UCSD-AML1 (cell line): ENCODE data around the gene UNCX.
"Not testable (repeated sequence)": the region's sequence is repeated elsewhere in the genome, so short reads cannot be mapped to it uniquely, and the experiment has no call there.

Experiments
- DNase-seq: peaks from one replicate; lab custom pipeline; 2025; ENCODE audit not compliant: unreplicated experiment; lab: John Stamatoyannopoulos, UW

UNCX gene

DNA sequence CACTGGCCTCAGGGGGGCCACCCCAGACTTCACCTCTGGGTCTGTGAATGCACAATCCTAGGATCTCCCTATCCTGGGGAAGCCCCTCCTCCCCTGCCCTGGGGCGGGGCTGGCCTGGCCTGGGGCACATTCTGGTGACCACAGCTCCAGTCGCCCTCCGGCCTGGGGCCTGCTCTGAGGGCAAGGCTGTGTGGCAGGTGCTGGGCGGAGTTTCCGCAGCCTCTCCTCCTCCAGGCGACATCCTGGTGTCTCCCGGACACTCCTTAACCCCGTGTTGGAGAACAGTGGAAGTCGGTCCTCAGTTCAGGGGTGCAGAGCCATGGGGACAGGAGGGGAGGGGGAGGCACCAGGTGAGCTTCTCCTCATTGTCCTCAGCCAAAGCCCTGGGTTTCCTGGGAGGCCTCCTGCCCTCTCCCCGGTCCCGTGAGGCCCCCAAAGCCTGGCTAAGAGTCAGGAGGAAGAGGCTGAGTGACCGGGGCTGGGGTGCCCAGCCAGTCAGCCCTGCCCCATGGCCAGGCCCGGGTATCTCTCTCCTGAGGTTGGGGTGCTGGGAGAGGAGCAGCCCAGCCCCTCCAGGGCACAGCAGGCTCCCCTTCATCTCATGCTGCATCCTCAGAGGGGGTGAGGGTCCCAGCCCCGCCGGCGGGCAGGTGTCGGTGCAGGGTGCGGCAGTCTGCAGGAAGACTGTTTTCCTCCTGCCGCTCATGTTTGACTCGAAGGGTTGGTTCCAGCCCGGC, 22.6 kb downstream of the UNCX start:
- no peak for DNase-seq

DNA sequence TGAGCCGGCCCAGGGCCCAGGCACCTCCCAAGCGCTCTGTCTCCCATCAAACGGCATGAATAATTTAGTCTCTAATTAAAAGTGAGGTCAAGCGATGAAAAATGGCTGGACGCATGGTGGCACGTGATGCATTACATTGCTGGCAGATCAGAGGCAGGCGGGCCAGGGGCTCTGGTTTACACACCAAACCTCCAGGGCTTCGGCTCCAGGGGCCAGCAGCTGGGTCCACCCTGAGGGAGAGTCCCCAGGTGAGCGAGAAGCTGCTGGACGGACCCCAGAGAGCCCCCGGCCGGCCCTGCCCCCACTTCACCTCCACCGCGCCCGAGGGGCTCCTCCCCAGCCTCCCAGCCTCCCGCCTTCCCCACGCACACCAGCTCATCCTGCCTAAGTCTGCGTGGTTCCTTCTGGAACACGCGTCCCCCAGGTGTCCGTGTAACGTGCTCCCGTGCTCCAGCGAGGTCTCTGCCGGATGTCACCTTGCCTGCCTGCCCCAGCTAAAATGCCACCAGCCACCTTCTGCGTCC, 23.2 kb downstream of the UNCX start:
- DNase-seq = no peak

DNA sequence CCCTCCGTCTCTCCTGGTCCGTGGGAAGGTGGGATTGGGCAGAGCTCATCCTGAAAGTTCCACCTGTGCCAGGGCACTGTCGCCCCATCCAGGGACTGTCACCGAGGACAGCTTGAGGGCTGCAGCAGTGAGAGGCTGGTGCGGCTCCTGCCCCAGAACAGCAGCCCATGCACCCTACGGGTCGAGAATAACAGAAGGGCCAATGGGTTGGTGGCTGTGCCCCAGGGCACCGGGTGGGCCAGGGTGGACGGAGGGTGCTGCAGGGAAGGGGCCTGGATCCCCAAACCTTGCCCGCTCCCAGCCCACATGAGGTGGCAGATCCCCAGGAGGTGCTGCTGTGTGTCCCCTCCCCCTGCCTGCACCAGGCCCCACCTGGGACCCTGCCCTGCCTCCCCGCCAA, 23.9 kb downstream of the UNCX start:
- DNase-seq = no peak

DNA sequence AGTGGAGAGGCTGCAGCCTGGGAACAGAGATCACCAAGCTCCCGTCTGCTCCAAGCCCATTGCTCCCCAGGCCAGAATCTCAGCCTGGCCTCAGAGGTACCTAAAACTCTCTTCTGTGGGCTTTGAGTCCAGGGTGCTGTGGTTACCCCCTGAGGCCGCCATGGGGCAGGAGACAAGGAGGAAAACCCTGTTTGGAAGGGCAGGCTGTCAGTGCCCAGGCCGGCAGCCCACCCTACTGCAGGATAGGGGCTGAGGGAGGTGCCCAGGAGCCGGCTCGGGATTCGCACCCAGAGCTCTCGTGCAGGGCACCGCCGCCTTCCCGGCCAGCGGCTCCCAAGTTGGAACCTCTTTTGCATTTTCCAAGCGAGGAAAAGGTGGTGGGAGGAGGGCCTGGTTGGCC, 24.5 kb downstream of the UNCX start:
- DNase-seq = no peak

- no peak for DNase-seq
Measured at GRCh38 chr7:1257863-1258262, 25.2 kb downstream of the UNCX start.

GRCh38 chr7:1259621-1260243, 27.1 kb downstream of the UNCX start:
- DNase-seq = no peak

DNA sequence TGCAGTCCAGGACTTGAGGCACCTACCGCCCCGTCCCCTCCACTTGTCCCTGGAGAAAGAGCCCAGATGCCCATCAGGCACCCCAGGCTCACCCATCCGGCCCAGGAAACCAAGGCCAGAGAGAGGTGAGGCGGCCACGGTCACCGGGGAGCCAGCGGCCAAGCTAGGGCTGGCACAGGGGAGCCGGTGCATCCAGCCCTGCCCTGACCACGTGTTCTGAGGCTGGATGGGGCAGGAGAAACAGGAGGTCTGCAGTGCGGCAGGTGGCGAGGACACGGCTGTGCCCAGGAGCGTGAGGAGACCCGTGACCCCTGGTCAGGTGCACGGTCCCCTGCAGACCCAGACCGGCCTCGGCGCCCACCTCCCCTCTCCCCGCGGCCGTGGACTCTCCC, 27.6 kb downstream of the UNCX start:
- no peak for DNase-seq

DNA sequence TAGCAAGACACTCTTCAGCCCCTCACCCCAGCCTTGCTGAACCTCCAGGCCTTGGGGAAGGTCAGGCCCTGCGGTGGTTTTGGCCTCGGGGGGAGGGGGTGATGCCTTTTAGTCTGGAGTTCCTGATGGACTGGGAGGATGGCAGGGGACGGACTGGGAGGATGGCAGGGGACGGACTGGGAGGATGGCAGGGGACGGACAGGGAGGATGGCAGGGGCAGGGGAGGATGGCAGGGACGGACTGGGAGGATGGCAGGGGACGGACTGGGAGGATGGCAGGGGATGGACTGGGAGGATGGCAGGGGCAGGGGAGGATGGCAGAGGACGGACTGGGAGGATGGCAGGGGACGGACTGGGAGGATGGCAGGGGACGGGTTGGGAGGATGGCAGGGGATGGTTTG, 28.4 kb downstream of the UNCX start:
- DNase-seq = not testable (repeated sequence)

- DNase-seq = no peak
Measured at GRCh38 chr7:1262441-1262840, 29.8 kb downstream of the UNCX start.

DNA sequence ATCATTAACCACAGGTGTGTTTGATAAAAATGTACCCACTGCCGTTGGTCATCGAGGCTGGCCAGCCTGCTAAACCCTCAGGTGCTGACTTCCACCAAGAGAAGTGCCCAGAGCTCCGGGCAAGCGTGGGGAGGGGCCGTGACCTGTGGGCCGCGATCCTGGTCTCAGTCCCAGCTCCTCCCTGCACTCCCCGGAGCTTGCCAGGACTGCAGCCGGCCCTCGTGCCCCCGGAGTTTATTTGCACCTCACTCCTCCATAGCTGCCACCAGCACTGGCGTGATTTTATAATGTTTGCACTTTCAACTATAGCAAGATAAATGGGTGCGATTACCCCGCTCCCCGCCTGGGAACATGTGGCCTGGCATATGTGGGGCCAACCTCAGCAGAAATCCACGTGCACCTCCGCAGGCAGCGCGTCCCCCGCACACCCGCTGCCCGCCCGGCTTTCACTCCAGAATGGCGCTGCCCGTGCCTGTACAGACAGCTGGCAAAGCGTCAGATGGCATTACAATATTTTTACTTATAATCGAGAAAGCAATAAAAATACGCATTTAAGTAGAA, 30.8 kb downstream of the UNCX start:
- no peak for DNase-seq

- no peak for DNase-seq
Measured at GRCh38 chr7:1264345-1265280, 31.9 kb downstream of the UNCX start.

GRCh38 chr7:1267016-1267900, 34.6 kb downstream of the UNCX start:
- DNase-seq = no peak

- no peak for DNase-seq
Measured at GRCh38 chr7:1268076-1268815, 35.6 kb downstream of the UNCX start.

GRCh38 chr7:1268866-1269265, 36.2 kb downstream of the UNCX start:
- DNase-seq = no peak

- DNase-seq = no peak
Measured at GRCh38 chr7:1269336-1269890, 36.7 kb downstream of the UNCX start.

- DNase-seq = no peak
Measured at GRCh38 chr7:1270181-1270580, 37.5 kb downstream of the UNCX start.

DNA sequence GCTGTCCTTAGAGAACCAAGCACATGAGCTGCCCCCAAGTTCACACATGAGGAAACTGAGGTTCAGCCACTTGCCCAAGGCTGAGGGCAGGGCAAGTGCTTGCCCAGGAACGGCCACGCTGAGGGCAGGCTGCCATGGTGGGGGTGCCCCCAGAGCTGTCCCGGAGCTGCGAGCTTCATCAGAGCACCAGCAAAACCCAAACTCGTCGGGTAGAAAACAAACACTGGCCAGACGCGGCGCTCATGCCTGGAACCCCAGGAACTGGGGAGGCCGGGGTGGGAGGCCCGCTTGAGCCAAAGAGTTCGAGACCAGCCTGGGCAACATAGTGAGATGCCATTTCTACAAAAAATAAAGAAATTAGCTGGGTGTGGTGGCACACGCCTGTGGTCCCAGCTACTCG, 38.4 kb downstream of the UNCX start:
- no peak for DNase-seq

DNA sequence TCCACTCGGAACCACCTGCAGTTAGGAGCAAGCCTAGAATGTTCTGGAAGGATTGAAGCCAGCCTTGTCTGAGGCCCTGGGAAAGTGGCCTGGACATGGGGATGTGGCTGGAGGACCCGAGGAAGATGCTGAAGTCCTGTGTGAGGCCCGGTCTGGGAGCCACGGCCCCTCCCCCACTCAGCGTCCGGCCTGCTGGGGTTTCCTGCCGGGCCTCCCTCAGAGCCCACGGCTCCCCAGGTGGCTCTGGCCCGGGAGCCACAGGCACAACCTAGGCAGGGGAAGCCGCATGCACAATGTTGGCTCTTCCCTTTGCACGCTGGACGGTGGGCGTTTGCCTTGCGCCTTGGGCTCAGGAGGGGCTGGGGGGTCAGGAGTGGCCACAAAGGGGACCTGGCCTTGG, 39.0 kb downstream of the UNCX start:
- DNase-seq = no peak

DNA sequence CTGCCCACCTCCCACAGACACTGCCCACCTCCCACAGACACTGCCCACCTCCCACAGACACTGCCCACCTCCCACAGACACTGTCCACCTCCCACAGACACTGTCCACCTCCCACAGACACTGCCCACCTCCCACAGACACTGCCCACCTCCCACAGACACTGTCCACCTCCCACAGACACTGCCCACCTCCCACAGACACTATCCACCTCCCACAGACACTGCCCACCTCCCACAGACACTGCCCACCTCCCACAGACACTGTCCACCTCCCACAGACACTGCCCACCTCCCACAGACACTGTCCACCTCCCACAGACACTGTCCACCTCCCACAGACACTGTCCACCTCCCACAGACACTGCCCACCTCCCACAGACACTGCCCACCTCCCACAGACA, 39.5 kb downstream of the UNCX start:
- DNase-seq = not testable (repeated sequence)
